Pancreas (tissue), 10 donors: ENCODE results near the gene TREM1. TPM values are rescaled to one million over a fixed set of nuclear protein-coding genes. Genes with fewer than 3 reads are reported as not detected.

ENCODE experiments used
- ATAC-seq, 4 donors: fragments of 200-7000 bp; cut with Tn5 transposase; one replicate each; pipeline versions ENCODE4 v1.8.0 to v1.9.1; 2020; ENCODE audit warnings: mild to moderate bottlenecking in 4 of 4, moderate library complexity in 4 of 4
- DNase-seq, 6 donors: peaks; one replicate each; pipeline ENCODE4 v3.0.0-alpha.2; 2020
- FAIRE-seq: peaks from 2 replicates; lab custom pipeline; 2012; peaks lifted over from hg19 to GRCh38; lab: Jason Lieb, UNC
- H3K27ac ChIP-seq, 4 donors: fragments of 200-600 bp; sonication (generic); 1 replicate in 3 of 4; 2 replicates in 1 of 4; pipeline versions ENCODE4 v1.5.0 to v1.8.0; 2020
- H3K27me3 ChIP-seq, 4 donors: fragments of 200-600 bp; one replicate each; pipeline ENCODE4 v1.8.0; 2021
- H3K36me3 ChIP-seq, 3 donors: fragments of 200-600 bp; sonication (generic) in 1 of 3; one replicate each; pipeline versions ENCODE4 v1.5.0 to v1.8.0; 2020 to 2021
- H3K4me1 ChIP-seq, 3 donors: fragments of 200-600 bp; one replicate each; pipeline ENCODE4 v1.8.0; 2021
- H3K4me3 ChIP-seq, 4 donors: fragments of 200-600 bp; sonication (generic) in 2 of 4; one replicate each; pipeline versions ENCODE4 v1.5.0 to v1.8.0; 2020 to 2021
- H3K9me3 ChIP-seq, 4 donors: fragments of 200-600 bp; one replicate each; pipeline ENCODE4 v1.8.0; 2021
- CTCF ChIP-seq, 4 donors: fragments of 200-600 bp; sonication (generic) in 3 of 4; IDR thresholded peaks; one replicate each; pipeline versions ENCODE4 v1.5.0 to v1.8.0; 2021; ENCODE audit warnings: antibody characterized with exemption in 4 of 4
- WGBS, 2 donors: extraction: QIAGEN DNeasy Blood & Tissue Kit; methylation state at CpG; one replicate each; pipeline ENCODE4 v1.1.7; 2013; 5-methylcytosine and 5-hydroxymethylcytosine counted together
- intact Hi-C, 3 donors: fragments of 100-400 bp; cut with DNase I; formaldehyde crosslinking; loops; one replicate each; pipeline versions ENCODE4 v1.11.1 to v1.14.2; 2022
- polyA plus RNA-seq, 2 donors: library from polyadenylated mRNA; stranded (reverse); fragments of 200-250 nt; gene quantifications; one replicate each; pipeline ENCODE4 v1.2.3, GENCODE V29; 2013
- total RNA-seq, 6 donors: library from RNA; stranded (reverse); fragmentation: NEBNext Ultra II Directional in 4 of 6; extraction: Animal tissue kit (Norgen Biotek cat#: 25700) in 4 of 6; gene quantifications; one replicate each; pipeline versions ENCODE4 v1.2.1 to v1.2.4, GENCODE V29; 2021 to 2023
- donor health status: healthy with polysubstance abuse.
- donor health status: DM: no; HTN: no; CAD: no; lungs with moderate emphysema.
- donor health status: DM: no; HTN: no; CAD: no.
- donor health status: control.
- donor health status: control.
- donor health status: Bipolar disorder and iron deficiency.
- donor health status: DM: yes; HTN: yes; CAD: no.
- donor health status: DM: no; HTN: no; CAD: no.
- donor health status: DM: no; HTN: no; CAD: no.
- donor health status: DM: yes; HTN: yes; CAD: no.

TREM1 gene
- total RNA-seq (1 to 10 TPM in 2 of 6 donors, under 1 TPM in 3, not detected in 1; 0.12 to 2.8 (median 0.72) TPM), polyA plus RNA-seq (under 1 TPM; 0.08 to 0.16 TPM)

DNA sequence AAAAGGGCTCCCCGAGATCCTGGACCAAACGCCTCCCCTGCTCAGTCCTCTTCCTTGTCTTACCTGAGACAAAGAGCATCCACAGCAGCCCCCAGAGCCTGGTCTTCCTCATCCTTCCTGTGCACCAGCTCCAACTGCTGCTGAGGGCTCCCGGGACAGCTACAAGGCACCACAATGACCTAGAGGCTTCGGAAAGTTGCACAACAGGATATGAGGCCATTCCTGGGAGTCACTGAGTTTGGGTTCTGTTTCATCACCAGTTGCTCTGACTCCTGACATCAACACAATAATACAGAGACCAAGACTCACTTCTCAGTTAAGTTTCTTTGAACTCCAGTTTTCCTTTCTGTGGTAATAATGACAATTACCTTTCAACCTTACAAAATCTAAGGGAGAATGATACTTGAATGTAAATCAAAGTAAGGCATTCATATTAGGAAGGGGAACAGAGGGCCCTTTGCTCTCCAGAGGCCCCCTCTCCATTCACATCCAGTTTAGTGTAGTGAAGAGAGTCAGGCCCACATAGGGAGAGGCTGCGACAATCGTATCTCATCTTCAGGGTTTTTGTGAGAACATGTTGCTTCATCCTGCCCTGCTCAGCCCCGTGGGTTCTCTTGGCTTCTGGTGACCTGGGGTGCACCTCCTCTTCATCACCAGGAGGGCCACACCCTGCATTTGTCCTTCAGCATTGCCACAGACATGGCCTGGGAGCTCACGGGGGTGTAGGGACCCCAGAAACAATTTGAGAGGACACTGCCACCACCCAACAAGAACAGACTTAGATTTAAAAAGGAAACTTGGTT, at the start of gene TREM1:
Gene TREM1, minus strand, starts transcription at position 139 of the 803 bp plus-strand sequence. Its CDS starts 27 bp downstream, at position 112.
- H3K27me3 ChIP-seq, result no peaks in the 10 kb centered on the region
- intact Hi-C loops, result no loop called here
- H3K9me3 ChIP-seq, result no peaks in the 10 kb centered on the region
- DNase-seq (peak in 1 of 6 donors; percentile 55), ATAC-seq (peak in 3 of 4 donors; percentile 42 to 83 (median 77)), FAIRE-seq (no peak)
- H3K36me3 ChIP-seq, result no peaks in the 10 kb centered on the region
- peaks cover 0 to 4% (median 0%) of the 10 kb centered on the region in 3 donors for H3K4me1 ChIP-seq
- TF ChIP-seq CTCF (IDR thresholded peaks at IDR 0.05), result no peak
- no peak within 1 kb of the TSS for H3K4me3 ChIP-seq
- WGBS, 2 donors, result 72 to 78% methylated on average over 8 of the region's 8 CpGs
- H3K27ac ChIP-seq, result peak within 1 kb of the TSS in 2 of 4 donors; percentile 39 to 50

DNA sequence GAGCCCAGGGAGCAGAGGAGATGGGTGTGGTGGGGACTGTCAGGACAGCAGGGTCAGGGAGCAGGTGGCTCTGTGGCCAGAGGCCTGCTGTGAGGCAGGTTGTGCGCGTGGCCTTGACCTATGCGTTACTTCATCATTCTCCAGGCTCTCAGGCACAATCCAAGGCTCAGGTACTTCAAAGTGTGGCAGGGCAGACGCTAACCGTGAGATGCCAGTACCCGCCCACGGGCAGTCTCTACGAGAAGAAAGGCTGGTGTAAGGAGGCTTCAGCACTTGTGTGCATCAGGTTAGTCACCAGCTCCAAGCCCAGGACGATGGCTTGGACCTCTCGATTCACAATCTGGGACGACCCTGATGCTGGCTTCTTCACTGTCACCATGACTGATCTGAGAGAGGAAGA, 49.5 kb upstream of the TREM1 start:
- H3K27me3 ChIP-seq, result no peaks in the 10 kb centered on the region
- H3K27ac ChIP-seq, result no peak overlapping the region
- no peaks in the 10 kb centered on the region for H3K4me1 ChIP-seq
- no peak for TF ChIP-seq CTCF (IDR thresholded peaks at IDR 0.05)
- FAIRE-seq, result no peak
- H3K36me3 ChIP-seq, result no peaks in the 10 kb centered on the region
- intact Hi-C loops, result no loop called here
- no peak for ATAC-seq
- H3K4me3 ChIP-seq, result no peak overlapping the region
- WGBS, 2 donors, result 79 to 85% methylated on average over 11 of the region's 11 CpGs
- no peaks in the 10 kb centered on the region for H3K9me3 ChIP-seq
- DNase-seq, result no peak

GRCh38 chr6:41335296-41335695, 48.8 kb upstream of the TREM1 start, which contains the start of gene NCR2:
TSS of gene NCR2 (plus strand) at chr6:41335608. CDS start at chr6:41335877, 269 bp downstream.
- ATAC-seq, result no peak
- intact Hi-C loops, result no loop called here
- no peak for TF ChIP-seq CTCF (IDR thresholded peaks at IDR 0.05)
- DNase-seq, result no peak
- FAIRE-seq, result no peak
- whole genome bisulfite sequencing, 2 donors, result 76 to 92% methylated on average over 5 of the region's 5 CpGs
- Histone ChIP-seq H3K9me3 (no peaks in the 10 kb centered on the region), H3K27me3 (no peaks in the 10 kb centered on the region), H3K4me3 (no peak within 1 kb of the TSS), H3K27ac (no peak within 1 kb of the TSS), H3K4me1 (no peaks in the 10 kb centered on the region), H3K36me3 (no peaks in the 10 kb centered on the region)

- H3K27me3 ChIP-seq, result no peaks in the 10 kb centered on the region
- FAIRE-seq (no peak), ATAC-seq (no peak), DNase-seq (no peak)
- H3K36me3 ChIP-seq, result no peaks in the 10 kb centered on the region
- no peaks in the 10 kb centered on the region for H3K4me1 ChIP-seq
- 63 to 66% methylated on average over 11 of the region's 11 CpGs for WGBS, 2 donors
- no peak overlapping the region for H3K4me3 ChIP-seq
- no peak for TF ChIP-seq CTCF (IDR thresholded peaks at IDR 0.05)
- no peak overlapping the region for H3K27ac ChIP-seq
- H3K9me3 ChIP-seq, result no peaks in the 10 kb centered on the region
- intact Hi-C loops, result no loop called here
Observed at GRCh38 chr6:41334482-41335040, 48.1 kb upstream of the TREM1 start.
